H1 (cell line): ENCODE data around the gene RAI14. TPM values are rescaled to one million over a fixed set of nuclear protein-coding genes. Genes with fewer than 3 reads are reported as not detected.
A peak's percentile ranks its signal among the peaks of the same experiment; 100 is the strongest.

Source experiments
- CTCF ChIA-PET: fragments of 300-600 bp; sonication (Branson Sonifier 250); formaldehyde crosslinking; loops from one replicate; lab custom pipeline; 2021; ENCODE audit not compliant: partially characterized antibody; lab: Charles Lee
- POLR2A ChIA-PET: fragments of 300-600 bp; sonication (Branson Sonifier 250); formaldehyde crosslinking; loops from one replicate; lab custom pipeline; 2021; ENCODE audit warnings: inconsistent platforms; ENCODE audit not compliant: partially characterized antibody; lab: Charles Lee
- DNase-seq, 2 experiments: peaks; one replicate each; pipeline versions ENCODE4 v3.0.0 to v3.0.0-alpha.2; 2010 to 2022; ENCODE audit warnings: low spot score in 2 of 2, low read depth in 1 of 2, mixed read lengths in 1 of 2
- FAIRE-seq: peaks from 2 replicates; lab custom pipeline; 2011; peaks lifted over from hg19 to GRCh38; lab: Jason Lieb, UNC
- H2AFZ ChIP-seq: 2 replicates; pipeline ENCODE4 v1.8.1; 2012; ENCODE audit warnings: low read length, inconsistent platforms
- H2AK5ac ChIP-seq: 2 replicates; pipeline ENCODE4 v1.6.1; 2013; ENCODE audit warnings: low read depth, low read length
- H2BK120ac ChIP-seq: replicated peaks from 2 replicates; pipeline ENCODE3; 2013; ENCODE audit warnings: low read depth, low read length, inconsistent platforms
- H2BK12ac ChIP-seq: 2 replicates; pipeline ENCODE4 v1.6.1; 2013; ENCODE audit warnings: low read depth, low read length
- H2BK15ac ChIP-seq: 2 replicates; pipeline ENCODE4 v1.6.1; 2013; ENCODE audit warnings: low read length
- H2BK20ac ChIP-seq: 2 replicates; pipeline ENCODE4 v1.6.1; 2013; ENCODE audit warnings: low read length
- H2BK5ac ChIP-seq: 2 replicates; pipeline ENCODE4 v1.6.1; 2013; ENCODE audit warnings: low read depth, low read length
- H3K14ac ChIP-seq: 2 replicates; pipeline ENCODE4 v1.6.1; 2013; ENCODE audit warnings: inconsistent platforms; ENCODE audit not compliant: insufficient read length
- H3K18ac ChIP-seq: 2 replicates; pipeline ENCODE4 v1.6.1; 2013; ENCODE audit warnings: low read length; ENCODE audit errors: extremely low read depth
- H3K23ac ChIP-seq: 2 replicates; pipeline ENCODE4 v1.6.1; 2013; ENCODE audit warnings: inconsistent platforms; ENCODE audit not compliant: insufficient read length
- H3K23me2 ChIP-seq: 2 replicates; pipeline ENCODE4 v1.6.1; 2013; ENCODE audit warnings: low read depth, low read length
- H3K27ac ChIP-seq: 2 replicates; pipeline ENCODE4 v1.6.1; 2011; ENCODE audit warnings: low read depth, low read length, inconsistent platforms
- H3K27me3 ChIP-seq, 4 experiments: replicated peaks in 1 of 4; 1 replicate in 1 of 4; 2 replicates in 3 of 4; pipeline versions ENCODE4 v1.6.1 to v1.8.1; 2011 to 2013; ENCODE audit warnings: low read length in 3 of 4, mild to moderate bottlenecking in 3 of 4, inconsistent platforms in 2 of 4, mixed read lengths in 2 of 4, moderate library complexity in 1 of 4; ENCODE audit not compliant: control insufficient read depth in 3 of 4, insufficient read depth in 3 of 4; ENCODE audit errors: extremely low read depth in 1 of 4
- H3K36me3 ChIP-seq, 4 experiments: 2 replicates each; pipeline versions ENCODE4 v1.6.1 to v1.8.1; 2011 to 2013; ENCODE audit warnings: mild to moderate bottlenecking in 4 of 4, low read length in 3 of 4, moderate library complexity in 2 of 4, control low read depth in 1 of 4, inconsistent platforms in 1 of 4; ENCODE audit not compliant: insufficient read depth in 4 of 4, control insufficient read depth in 2 of 4
- H3K4ac ChIP-seq: replicated peaks from 2 replicates; pipeline ENCODE3; 2013; ENCODE audit warnings: low read length, low read depth, mixed read lengths, inconsistent platforms; ENCODE audit not compliant: insufficient read length
- H3K4me1 ChIP-seq, 4 experiments: replicated peaks in 1 of 4; 1 replicate in 1 of 4; 2 replicates in 3 of 4; pipeline versions ENCODE4 v1.6.1 to v1.8.1; 2011 to 2013; ENCODE audit warnings: low read length in 3 of 4, inconsistent platforms in 2 of 4, mixed read lengths in 1 of 4; ENCODE audit not compliant: insufficient read depth in 4 of 4, control insufficient read depth in 3 of 4
- H3K4me2 ChIP-seq, 2 experiments: 2 replicates each; pipeline versions ENCODE4 v1.6.1 to v1.8.1; 2011 to 2013; ENCODE audit warnings: low read depth in 2 of 2, low read length in 2 of 2, control low read depth in 1 of 2, inconsistent platforms in 1 of 2, mild to moderate bottlenecking in 1 of 2; ENCODE audit not compliant: insufficient read depth in 1 of 2
- H3K4me3 ChIP-seq, 4 experiments: fragments of 200-600, 300-600 bp in 1 of 4; sonication (generic), shearing (Covaris generic), sonication (Bioruptor Twin) in 1 of 4; 2 replicates each; pipeline versions ENCODE4 v1.5.1 to v1.8.1; 2011 to 2016; ENCODE audit warnings: low read length in 4 of 4, low read depth in 3 of 4, control low read depth in 2 of 4, inconsistent platforms in 2 of 4, mild to moderate bottlenecking in 2 of 4, mixed read lengths in 1 of 4, moderate library complexity in 1 of 4; ENCODE audit not compliant: insufficient read depth in 2 of 4; ENCODE audit errors: extremely low read depth in 1 of 4
- H3K56ac ChIP-seq: replicated peaks from 2 replicates; pipeline ENCODE3; 2013; ENCODE audit warnings: low read depth, mild to moderate bottlenecking, mixed read lengths, low read length, inconsistent platforms; ENCODE audit not compliant: insufficient read length
- H3K79me1 ChIP-seq: 2 replicates; pipeline ENCODE4 v1.6.1; 2013; ENCODE audit warnings: low read depth, low read length, control low read depth
- H3K79me2 ChIP-seq, 2 experiments: 2 replicates each; pipeline versions ENCODE4 v1.6.1 to v1.8.1; 2012 to 2013; ENCODE audit warnings: low read length in 2 of 2, mild to moderate bottlenecking in 2 of 2, inconsistent platforms in 1 of 2; ENCODE audit not compliant: insufficient read depth in 2 of 2, control insufficient read depth in 1 of 2
- H3K9ac ChIP-seq, 4 experiments: replicated peaks in 1 of 4; 1 replicate in 1 of 4; 2 replicates in 3 of 4; pipeline versions ENCODE4 v1.6.1 to v1.8.1; 2011 to 2013; ENCODE audit warnings: low read depth in 3 of 4, low read length in 3 of 4, control low read depth in 2 of 4, mild to moderate bottlenecking in 2 of 4, moderate library complexity in 2 of 4, inconsistent platforms in 1 of 4; ENCODE audit errors: extremely low read depth in 1 of 4
- H3K9me3 ChIP-seq, 2 experiments: 2 replicates each; pipeline versions ENCODE4 v1.6.1 to v1.8.1; 2012 to 2013; ENCODE audit warnings: mild to moderate bottlenecking in 2 of 2, moderate library complexity in 2 of 2, control low read depth in 1 of 2, inconsistent platforms in 1 of 2, low read depth in 1 of 2, low read length in 1 of 2, mixed read lengths in 1 of 2; ENCODE audit not compliant: insufficient read depth in 2 of 2
- H4K20me1 ChIP-seq, 2 experiments: replicated peaks in 1 of 2; 2 replicates each; pipeline versions ENCODE3 to v1.8.1; 2011 to 2013; ENCODE audit warnings: inconsistent platforms in 2 of 2, low read length in 2 of 2, mild to moderate bottlenecking in 1 of 2; ENCODE audit not compliant: insufficient read depth in 2 of 2, control insufficient read depth in 1 of 2
- H4K5ac ChIP-seq: 2 replicates; pipeline ENCODE4 v1.6.1; 2013; ENCODE audit warnings: low read length, low read depth, mixed read lengths, inconsistent platforms; ENCODE audit not compliant: insufficient read length
- H4K8ac ChIP-seq: 2 replicates; pipeline ENCODE4 v1.8.0; 2013; ENCODE audit warnings: mild to moderate bottlenecking, moderate library complexity, low read length, inconsistent platforms; ENCODE audit not compliant: insufficient read depth; ENCODE audit errors: extremely low read depth
- H4K91ac ChIP-seq: replicated peaks from 2 replicates; pipeline ENCODE3; 2013; ENCODE audit warnings: low read length, mixed read lengths, inconsistent platforms; ENCODE audit not compliant: insufficient read length
- KDM1A ChIP-seq: fragments of 200-600, 300-600 bp; sonication (generic); IDR thresholded peaks from 2 replicates; pipeline ENCODE4 v1.7.1; 2016; ENCODE audit warnings: mild to moderate bottlenecking, low read length, borderline replicate concordance
- SP1 ChIP-seq: IDR thresholded peaks from 2 replicates; pipeline ENCODE4 v1.6.1; 2011; ENCODE audit warnings: low read depth, low read length
- WGBS, 2 experiments: shearing (Covaris generic) in 1 of 2; methylation state at CpG; one replicate each; pipeline versions ENCODE4 v1.1.6 to v1.1.7; 2013 to 2015; ENCODE audit warnings: low lambda C conversion rate in 2 of 2, mixed read lengths in 2 of 2, inconsistent platforms in 1 of 2, low coverage in 1 of 2, missing lambda C conversion rate in 1 of 2; ENCODE audit not compliant: insufficient replicate concordance in 2 of 2, insufficient coverage in 1 of 2, insufficient read length in 1 of 2; ENCODE audit errors: extremely low coverage in 1 of 2, missing lambda C conversion rate in 1 of 2; 5-methylcytosine and 5-hydroxymethylcytosine counted together
- polyA plus RNA-seq, 7 experiments: library from polyadenylated mRNA; depleted of rRNA in 3 of 7; stranded (reverse) in 5 of 7; unstranded in 2 of 7; fragments of >200 nt in 5 of 7; fragments of 200-250 nt in 2 of 7; gene quantifications; 1 replicate in 5 of 7; 2 replicates in 1 of 7; 4 replicates in 1 of 7; pipeline versions ENCODE4 v1.2.1 to v1.2.3, GENCODE V29; 2011 to 2013; ENCODE audit warnings: missing spikeins in 2 of 7, mixed read lengths in 2 of 7
- total RNA-seq: library from RNA; stranded (reverse); fragmentation: NEBNext Ultra II Directional; extraction: Animal tissue kit (Norgen Biotek cat#: 25700); gene quantifications from 2 replicates; pipeline ENCODE4 v1.2.1, GENCODE V29; 2021

The RAI14 gene
- total and polyA plus RNA-seq, 2 of the 8 experiments (the other 6 are each of a cell fraction or from before 2014, with no cell fraction given): 48.4 to 210 TPM

DNA sequence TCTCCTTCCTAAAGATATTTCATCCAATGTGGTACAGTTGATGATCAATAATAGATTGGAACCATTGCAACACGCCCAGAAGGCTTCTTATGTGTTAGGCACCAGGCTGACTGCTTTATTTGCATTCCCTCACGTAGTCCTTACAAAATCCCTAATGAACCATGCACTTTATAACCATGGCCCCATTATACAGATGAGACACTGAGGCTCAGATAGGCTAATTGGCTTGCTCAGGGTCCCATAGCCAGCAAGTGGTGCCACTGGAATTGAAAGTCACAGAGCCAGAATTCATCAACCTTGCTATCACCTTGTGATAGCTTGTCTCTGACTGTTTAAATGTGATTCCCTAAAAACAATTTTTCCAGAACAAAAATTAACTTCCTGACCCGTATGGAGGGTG, 27.8 kb upstream of the RAI14 start:
- H3K56ac ChIP-seq: no peak overlapping the region
- no peak overlapping the region for H3K9ac ChIP-seq
- peaks cover 0 to 6% of the 10 kb centered on the region in 2 experiments; a peak in 1 of 4 replicates for H3K9me3 ChIP-seq
- H3K36me3 ChIP-seq: no peaks in the 10 kb centered on the region
- FAIRE-seq (no peak), DNase-seq (no peak)
- no peaks in the 10 kb centered on the region for H3K79me1 ChIP-seq
- H4K8ac ChIP-seq: no peak overlapping the region
- no peak overlapping the region for H3K18ac ChIP-seq
- H3K27me3 ChIP-seq: no peaks in the 10 kb centered on the region
- H3K14ac ChIP-seq: no peak overlapping the region
- no peak overlapping the region for H2AK5ac ChIP-seq
- H3K23ac ChIP-seq: no peak overlapping the region
- CTCF ChIA-PET: interaction anchor here (1.2 kb wide), 1 partner anchor 58 kb away, joined by 3 read pairs; no protein-coding TSS in a partner anchor
- H4K91ac ChIP-seq: no peak overlapping the region
- H3K27ac ChIP-seq: no peak overlapping the region
- H3K4ac ChIP-seq: no peak overlapping the region
- H3K23me2 ChIP-seq: no peaks in the 10 kb centered on the region
- no peaks in the 10 kb centered on the region for H3K79me2 ChIP-seq
- no peak overlapping the region for H2BK15ac ChIP-seq
- no peak overlapping the region for H3K4me2 ChIP-seq
- H2BK5ac ChIP-seq: no peak overlapping the region
- no peak overlapping the region for H2AFZ ChIP-seq
- H2BK12ac ChIP-seq: no peak overlapping the region
- POLR2A ChIA-PET: no interaction called here
- peaks cover 0 to 9% (median under 1%) of the 10 kb centered on the region in 4 experiments; a peak in 2 of 7 replicates for H3K4me1 ChIP-seq
- H4K20me1 ChIP-seq: no peaks in the 10 kb centered on the region
- no peak overlapping the region for H2BK20ac ChIP-seq
- no peak overlapping the region for H2BK120ac ChIP-seq
- TF ChIP-seq SP1 (no peak), KDM1A (peak; percentile 40; the same call in 1 of the 2 replicates)
- H3K4me3 ChIP-seq: no peak overlapping the region
- 80% methylated on average over 3 of the region's 3 CpGs; no CpG with 5 or more reads in 1 of the 2 experiments for WGBS, 2 experiments
- no peak overlapping the region for H4K5ac ChIP-seq
